ENCODE data around the gene NKD1. TPM values are rescaled to one million over a fixed set of nuclear protein-coding genes. Genes with fewer than 3 reads are reported as not detected.
A peak's percentile ranks its signal among the peaks of the same experiment; 100 is the strongest.

The NKD1 gene
- total RNA-seq, 6 experiments from 2014 or later, result 0.69 to 2.6 (median 2.1) TPM

- H3K27ac ChIP-seq, result no peak overlapping the region
- no peaks in the 10 kb centered on the region for H3K9me3 ChIP-seq
- no peak overlapping the region for H3K4me3 ChIP-seq
- 39% methylated on average over 9 of the region's 11 CpGs for WGBS (ENCODE audit: insufficient coverage, low coverage, low lambda C conversion rate, missing lambda C conversion rate)
- H3K27me3 ChIP-seq, result no peaks in the 10 kb centered on the region
- H3K36me3 ChIP-seq, result no peaks in the 10 kb centered on the region
- TF ChIP-seq CTCF (IDR thresholded peaks at IDR 0.05) (no peak), POLR2A (IDR thresholded peaks at IDR 0.05) (no peak)
- peaks cover 0 to 18% (median 4%) of the 10 kb centered on the region in 4 donors for H3K4me1 ChIP-seq
- DNase-seq (peak; percentile 60 to 80 (median 67)), ATAC-seq (peak; percentile 58 to 83 (median 70))
- intact Hi-C loops (cut with DNase I), result no loop called here
Observed at GRCh38 chr16:50616883-50617645, 68.9 kb downstream of the NKD1 start.

GRCh38 chr16:50617646-50618184 is 69.5 kb downstream of the NKD1 start:
- no peaks in the 10 kb centered on the region for H3K36me3 ChIP-seq
- intact Hi-C loops (cut with DNase I), result no loop called here
- ATAC-seq, result peak in 2 of 4 donors; percentile 2 to 7
- H3K27ac ChIP-seq, result no peak overlapping the region
- 57% methylated on average over 2 of the region's 2 CpGs for WGBS (ENCODE audit: insufficient coverage, low coverage, low lambda C conversion rate, missing lambda C conversion rate)
- no peak for DNase-seq
- no peak for TF ChIP-seq CTCF (IDR thresholded peaks at IDR 0.05)
- no peak for TF ChIP-seq POLR2A (IDR thresholded peaks at IDR 0.05)
- H3K4me3 ChIP-seq, result no peak overlapping the region
- H3K27me3 ChIP-seq, result no peaks in the 10 kb centered on the region
- no peaks in the 10 kb centered on the region for H3K9me3 ChIP-seq
- peaks cover 0 to 18% (median 4%) of the 10 kb centered on the region in 4 donors for H3K4me1 ChIP-seq

- no peak overlapping the region for H3K27ac ChIP-seq
- H3K27me3 ChIP-seq, result no peaks in the 10 kb centered on the region
- TF ChIP-seq CTCF (IDR thresholded peaks at IDR 0.05) (no peak), POLR2A (IDR thresholded peaks at IDR 0.05) (no peak)
- WGBS (ENCODE audit: insufficient coverage, low coverage, low lambda C conversion rate, missing lambda C conversion rate), result 87% methylated on average over 6 of the region's 12 CpGs
- peaks cover 0 to 18% (median 4%) of the 10 kb centered on the region in 4 donors for H3K4me1 ChIP-seq
- H3K9me3 ChIP-seq, result no peaks in the 10 kb centered on the region
- H3K36me3 ChIP-seq, result no peaks in the 10 kb centered on the region
- no peak overlapping the region for H3K4me3 ChIP-seq
- DNase-seq (no peak), ATAC-seq (no peak)
- intact Hi-C loops (cut with DNase I), result no loop called here
Observed at GRCh38 chr16:50618238-50618918, 70.2 kb downstream of the NKD1 start.

- no peak overlapping the region for H3K4me3 ChIP-seq
- WGBS (ENCODE audit: insufficient coverage, low coverage, low lambda C conversion rate, missing lambda C conversion rate), result 93% methylated on average over 7 of the region's 10 CpGs
- no peaks in the 10 kb centered on the region for H3K9me3 ChIP-seq
- H3K27me3 ChIP-seq, result no peaks in the 10 kb centered on the region
- intact Hi-C loops (cut with DNase I), result no loop called here
- H3K27ac ChIP-seq, result no peak overlapping the region
- DNase-seq, result no peak
- H3K4me1 ChIP-seq, result peaks cover 0 to 18% (median 4%) of the 10 kb centered on the region in 4 donors
- no peaks in the 10 kb centered on the region for H3K36me3 ChIP-seq
- TF ChIP-seq CTCF (IDR thresholded peaks at IDR 0.05) (no peak), POLR2A (IDR thresholded peaks at IDR 0.05) (no peak)
- ATAC-seq, result no peak
Observed at GRCh38 chr16:50619702-50620491, 71.7 kb downstream of the NKD1 start.
